SK-N-SH (cell line): ENCODE results near the gene SAP30L.

Experiments used
- CTCF ChIP-seq: fragments of 200-600 bp; sonication (generic); IDR thresholded peaks from 2 replicates; pipeline ENCODE4 v1.6.1; 2017; ENCODE audit warnings: antibody characterized with exemption, mild to moderate bottlenecking, moderate library complexity
- FOXJ3 ChIP-seq: sonication (generic); formaldehyde crosslinking; IDR thresholded peaks from 2 replicates; pipeline ENCODE4 v1.5.1; 2020; ENCODE audit warnings: mild to moderate bottlenecking, missing genetic modification reagents
- FOXM1 ChIP-seq: IDR thresholded peaks from 2 replicates; pipeline ENCODE4 v1.4.0; 2012; ENCODE audit warnings: low read depth, mild to moderate bottlenecking

DNA sequence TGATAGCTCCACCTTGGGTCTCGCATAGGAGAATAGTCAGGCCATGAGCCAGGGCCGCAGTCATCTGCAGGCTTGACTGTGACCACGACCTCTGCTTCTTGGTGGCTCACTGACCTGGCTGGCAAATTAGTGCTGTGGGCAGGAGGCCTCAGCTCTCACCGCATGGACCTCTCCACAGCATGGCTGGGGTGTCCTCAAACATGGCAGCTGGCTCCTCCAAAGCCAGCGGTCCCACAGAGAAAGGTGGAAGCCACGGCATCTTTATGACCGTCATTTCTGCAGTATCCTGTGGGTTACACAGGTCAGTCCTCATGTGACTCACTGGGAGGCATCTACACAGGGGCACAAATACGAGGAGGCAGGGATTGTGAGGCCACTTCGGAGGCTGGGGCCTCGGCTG lies 43.2 kb upstream of the SAP30L start:
- no peak for TF ChIP-seq CTCF
- TF ChIP-seq FOXM1, result no peak
- TF ChIP-seq FOXJ3, result no peak
